H1 (cell line): ENCODE data around the gene DCTN3. TPM values are rescaled to one million over a fixed set of nuclear protein-coding genes. Genes with fewer than 3 reads are reported as not detected.

ENCODE experiments used
- CTCF ChIA-PET: fragments of 300-600 bp; sonication (Branson Sonifier 250); formaldehyde crosslinking; loops from one replicate; lab custom pipeline; 2021; ENCODE audit not compliant: partially characterized antibody; lab: Charles Lee
- POLR2A ChIA-PET: fragments of 300-600 bp; sonication (Branson Sonifier 250); formaldehyde crosslinking; loops from one replicate; lab custom pipeline; 2021; ENCODE audit warnings: inconsistent platforms; ENCODE audit not compliant: partially characterized antibody; lab: Charles Lee
- DNase-seq, 2 experiments: peaks; one replicate each; pipeline versions ENCODE4 v3.0.0 to v3.0.0-alpha.2; 2010 to 2022; ENCODE audit warnings: low spot score in 2 of 2, low read depth in 1 of 2, mixed read lengths in 1 of 2
- FAIRE-seq: peaks from 2 replicates; lab custom pipeline; 2011; peaks lifted over from hg19 to GRCh38; lab: Jason Lieb, UNC
- H2AFZ ChIP-seq: 2 replicates; pipeline ENCODE4 v1.8.1; 2012; ENCODE audit warnings: low read length, inconsistent platforms
- H2AK5ac ChIP-seq: 2 replicates; pipeline ENCODE4 v1.6.1; 2013; ENCODE audit warnings: low read depth, low read length
- H2BK120ac ChIP-seq: replicated peaks from 2 replicates; pipeline ENCODE3; 2013; ENCODE audit warnings: low read depth, low read length, inconsistent platforms
- H2BK12ac ChIP-seq: 2 replicates; pipeline ENCODE4 v1.6.1; 2013; ENCODE audit warnings: low read depth, low read length
- H2BK15ac ChIP-seq: 2 replicates; pipeline ENCODE4 v1.6.1; 2013; ENCODE audit warnings: low read length
- H2BK20ac ChIP-seq: 2 replicates; pipeline ENCODE4 v1.6.1; 2013; ENCODE audit warnings: low read length
- H2BK5ac ChIP-seq: 2 replicates; pipeline ENCODE4 v1.6.1; 2013; ENCODE audit warnings: low read depth, low read length
- H3K14ac ChIP-seq: 2 replicates; pipeline ENCODE4 v1.6.1; 2013; ENCODE audit warnings: inconsistent platforms; ENCODE audit not compliant: insufficient read length
- H3K18ac ChIP-seq: 2 replicates; pipeline ENCODE4 v1.6.1; 2013; ENCODE audit warnings: low read length; ENCODE audit errors: extremely low read depth
- H3K23ac ChIP-seq: 2 replicates; pipeline ENCODE4 v1.6.1; 2013; ENCODE audit warnings: inconsistent platforms; ENCODE audit not compliant: insufficient read length
- H3K23me2 ChIP-seq: 2 replicates; pipeline ENCODE4 v1.6.1; 2013; ENCODE audit warnings: low read depth, low read length
- H3K27ac ChIP-seq: 2 replicates; pipeline ENCODE4 v1.6.1; 2011; ENCODE audit warnings: low read depth, low read length, inconsistent platforms
- H3K27me3 ChIP-seq, 4 experiments: replicated peaks in 1 of 4; 1 replicate in 1 of 4; 2 replicates in 3 of 4; pipeline versions ENCODE4 v1.6.1 to v1.8.1; 2011 to 2013; ENCODE audit warnings: low read length in 3 of 4, mild to moderate bottlenecking in 3 of 4, inconsistent platforms in 2 of 4, mixed read lengths in 2 of 4, moderate library complexity in 1 of 4; ENCODE audit not compliant: control insufficient read depth in 3 of 4, insufficient read depth in 3 of 4; ENCODE audit errors: extremely low read depth in 1 of 4
- H3K36me3 ChIP-seq, 4 experiments: 2 replicates each; pipeline versions ENCODE4 v1.6.1 to v1.8.1; 2011 to 2013; ENCODE audit warnings: mild to moderate bottlenecking in 4 of 4, low read length in 3 of 4, moderate library complexity in 2 of 4, control low read depth in 1 of 4, inconsistent platforms in 1 of 4; ENCODE audit not compliant: insufficient read depth in 4 of 4, control insufficient read depth in 2 of 4
- H3K4ac ChIP-seq: replicated peaks from 2 replicates; pipeline ENCODE3; 2013; ENCODE audit warnings: low read length, low read depth, mixed read lengths, inconsistent platforms; ENCODE audit not compliant: insufficient read length
- H3K4me1 ChIP-seq, 4 experiments: replicated peaks in 1 of 4; 1 replicate in 1 of 4; 2 replicates in 3 of 4; pipeline versions ENCODE4 v1.6.1 to v1.8.1; 2011 to 2013; ENCODE audit warnings: low read length in 3 of 4, inconsistent platforms in 2 of 4, mixed read lengths in 1 of 4; ENCODE audit not compliant: insufficient read depth in 4 of 4, control insufficient read depth in 3 of 4
- H3K4me2 ChIP-seq, 2 experiments: 2 replicates each; pipeline versions ENCODE4 v1.6.1 to v1.8.1; 2011 to 2013; ENCODE audit warnings: low read depth in 2 of 2, low read length in 2 of 2, control low read depth in 1 of 2, inconsistent platforms in 1 of 2, mild to moderate bottlenecking in 1 of 2; ENCODE audit not compliant: insufficient read depth in 1 of 2
- H3K4me3 ChIP-seq, 4 experiments: fragments of 200-600, 300-600 bp in 1 of 4; sonication (generic), shearing (Covaris generic), sonication (Bioruptor Twin) in 1 of 4; 2 replicates each; pipeline versions ENCODE4 v1.5.1 to v1.8.1; 2011 to 2016; ENCODE audit warnings: low read length in 4 of 4, low read depth in 3 of 4, control low read depth in 2 of 4, inconsistent platforms in 2 of 4, mild to moderate bottlenecking in 2 of 4, mixed read lengths in 1 of 4, moderate library complexity in 1 of 4; ENCODE audit not compliant: insufficient read depth in 2 of 4; ENCODE audit errors: extremely low read depth in 1 of 4
- H3K56ac ChIP-seq: replicated peaks from 2 replicates; pipeline ENCODE3; 2013; ENCODE audit warnings: low read depth, mild to moderate bottlenecking, mixed read lengths, low read length, inconsistent platforms; ENCODE audit not compliant: insufficient read length
- H3K79me1 ChIP-seq: 2 replicates; pipeline ENCODE4 v1.6.1; 2013; ENCODE audit warnings: low read depth, low read length, control low read depth
- H3K79me2 ChIP-seq, 2 experiments: 2 replicates each; pipeline versions ENCODE4 v1.6.1 to v1.8.1; 2012 to 2013; ENCODE audit warnings: low read length in 2 of 2, mild to moderate bottlenecking in 2 of 2, inconsistent platforms in 1 of 2; ENCODE audit not compliant: insufficient read depth in 2 of 2, control insufficient read depth in 1 of 2
- H3K9ac ChIP-seq, 4 experiments: replicated peaks in 1 of 4; 1 replicate in 1 of 4; 2 replicates in 3 of 4; pipeline versions ENCODE4 v1.6.1 to v1.8.1; 2011 to 2013; ENCODE audit warnings: low read depth in 3 of 4, low read length in 3 of 4, control low read depth in 2 of 4, mild to moderate bottlenecking in 2 of 4, moderate library complexity in 2 of 4, inconsistent platforms in 1 of 4; ENCODE audit errors: extremely low read depth in 1 of 4
- H3K9me3 ChIP-seq, 2 experiments: 2 replicates each; pipeline versions ENCODE4 v1.6.1 to v1.8.1; 2012 to 2013; ENCODE audit warnings: mild to moderate bottlenecking in 2 of 2, moderate library complexity in 2 of 2, control low read depth in 1 of 2, inconsistent platforms in 1 of 2, low read depth in 1 of 2, low read length in 1 of 2, mixed read lengths in 1 of 2; ENCODE audit not compliant: insufficient read depth in 2 of 2
- H4K20me1 ChIP-seq, 2 experiments: replicated peaks in 1 of 2; 2 replicates each; pipeline versions ENCODE3 to v1.8.1; 2011 to 2013; ENCODE audit warnings: inconsistent platforms in 2 of 2, low read length in 2 of 2, mild to moderate bottlenecking in 1 of 2; ENCODE audit not compliant: insufficient read depth in 2 of 2, control insufficient read depth in 1 of 2
- H4K5ac ChIP-seq: 2 replicates; pipeline ENCODE4 v1.6.1; 2013; ENCODE audit warnings: low read length, low read depth, mixed read lengths, inconsistent platforms; ENCODE audit not compliant: insufficient read length
- H4K8ac ChIP-seq: 2 replicates; pipeline ENCODE4 v1.8.0; 2013; ENCODE audit warnings: mild to moderate bottlenecking, moderate library complexity, low read length, inconsistent platforms; ENCODE audit not compliant: insufficient read depth; ENCODE audit errors: extremely low read depth
- H4K91ac ChIP-seq: replicated peaks from 2 replicates; pipeline ENCODE3; 2013; ENCODE audit warnings: low read length, mixed read lengths, inconsistent platforms; ENCODE audit not compliant: insufficient read length
- SUZ12 ChIP-seq: fragments of 200-600 bp; sonication (generic); IDR thresholded peaks from 2 replicates; pipeline ENCODE4 v1.6.1; 2012; ENCODE audit warnings: mild to moderate bottlenecking, inconsistent platforms, low read length, moderate library complexity, mixed read lengths
- WGBS, 2 experiments: shearing (Covaris generic) in 1 of 2; methylation state at CpG; one replicate each; pipeline versions ENCODE4 v1.1.6 to v1.1.7; 2013 to 2015; ENCODE audit warnings: low lambda C conversion rate in 2 of 2, mixed read lengths in 2 of 2, inconsistent platforms in 1 of 2, low coverage in 1 of 2, missing lambda C conversion rate in 1 of 2; ENCODE audit not compliant: insufficient replicate concordance in 2 of 2, insufficient coverage in 1 of 2, insufficient read length in 1 of 2; ENCODE audit errors: extremely low coverage in 1 of 2, missing lambda C conversion rate in 1 of 2; 5-methylcytosine and 5-hydroxymethylcytosine counted together
- polyA plus RNA-seq, 7 experiments: library from polyadenylated mRNA; depleted of rRNA in 3 of 7; stranded (reverse) in 5 of 7; unstranded in 2 of 7; fragments of >200 nt in 5 of 7; fragments of 200-250 nt in 2 of 7; gene quantifications; 1 replicate in 5 of 7; 2 replicates in 1 of 7; 4 replicates in 1 of 7; pipeline versions ENCODE4 v1.2.1 to v1.2.3, GENCODE V29; 2011 to 2013; ENCODE audit warnings: missing spikeins in 2 of 7, mixed read lengths in 2 of 7
- total RNA-seq: library from RNA; stranded (reverse); fragmentation: NEBNext Ultra II Directional; extraction: Animal tissue kit (Norgen Biotek cat#: 25700); gene quantifications from 2 replicates; pipeline ENCODE4 v1.2.1, GENCODE V29; 2021
- TF ChIP-seq, protein P1 (sequence below): IDR thresholded peaks from 2 replicates; pipeline ENCODE4 v1.6.1; 2012; ENCODE audit warnings: inconsistent platforms

Gene DCTN3
- total and polyA plus RNA-seq, 2 of the 8 experiments (the other 6 are each of a cell fraction or from before 2014, with no cell fraction given), result 25.6 to 39.2 TPM

DNA sequence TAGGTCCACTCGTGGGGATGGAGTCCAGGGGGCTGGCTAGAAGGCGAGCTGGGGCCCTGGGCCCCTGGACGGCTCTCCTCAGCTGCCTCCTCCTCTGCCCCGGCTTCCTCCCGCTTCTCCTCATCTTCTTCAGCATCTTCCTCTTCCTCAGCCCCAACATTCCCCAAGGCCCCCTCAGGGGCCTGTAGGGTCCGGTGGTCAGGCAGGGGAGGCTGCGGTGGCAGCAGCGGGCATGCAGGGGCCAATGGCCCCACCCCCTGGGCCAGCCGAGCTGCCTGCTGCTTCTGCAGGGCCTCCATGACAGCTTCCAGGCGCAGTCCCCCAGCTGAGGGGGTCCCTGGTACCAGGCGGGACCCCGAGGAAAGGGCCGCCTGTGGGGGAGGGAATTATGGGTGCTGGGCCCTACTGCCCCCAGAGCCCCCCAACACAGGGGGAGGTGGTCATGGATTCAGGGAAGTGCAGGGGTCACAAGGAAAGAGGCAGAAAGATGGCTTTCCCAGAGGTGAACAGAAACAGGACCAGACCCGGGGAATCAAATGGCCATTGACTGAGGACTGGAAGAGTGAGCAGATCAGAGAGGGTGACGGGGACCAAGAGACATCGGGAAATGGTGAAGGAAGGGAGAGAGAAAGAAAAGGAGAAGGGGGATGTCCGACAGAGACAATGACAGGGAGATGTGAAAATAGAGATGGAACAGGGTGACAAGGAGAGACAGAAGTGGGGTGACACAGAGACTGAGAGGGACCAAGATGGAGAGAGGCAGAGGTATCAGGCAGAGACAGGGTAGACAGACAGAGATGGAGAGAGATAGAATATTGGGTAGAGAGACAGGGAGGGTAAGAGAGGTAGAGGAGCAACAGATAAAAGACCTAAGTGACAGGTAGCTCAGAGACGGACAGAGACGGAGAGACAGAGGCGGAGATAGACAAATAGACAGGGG is 7.7 kb upstream of the DCTN3 start:
- H4K20me1 ChIP-seq, result peaks cover 0 to 5% of the 10 kb centered on the region in 2 experiments
- H2BK5ac ChIP-seq, result no peak overlapping the region
- no peak overlapping the region for H2BK15ac ChIP-seq
- no peaks in the 10 kb centered on the region for H3K9me3 ChIP-seq
- H4K5ac ChIP-seq, result no peak overlapping the region
- no peak overlapping the region for H2BK20ac ChIP-seq
- no peak overlapping the region for H4K91ac ChIP-seq
- 55% methylated on average over 18 of the region's 20 CpGs; no CpG with 5 or more reads in 1 of the 2 experiments for WGBS, 2 experiments
- 0 out of 2 replicates have a peak overlapping the region, but pooled peaks have one; percentile 20 for H2AFZ ChIP-seq
- no peak overlapping the region for H2AK5ac ChIP-seq
- H3K4me3 ChIP-seq, result peak overlapping the region; percentile 9 to 59 (median 40)
- H3K27ac ChIP-seq, result no peak overlapping the region
- no peak overlapping the region for H3K4ac ChIP-seq
- no peak overlapping the region for H4K8ac ChIP-seq
- peak overlapping the region; percentile 62 to 87 for H3K4me2 ChIP-seq
- POLR2A ChIA-PET, result interaction anchor here (0.6 to 11.3 kb wide), 6 partner anchors 10 to 50 kb away, joined by 3 to 127 read pairs (median 3); partner anchors contain the start of genes GALT, IL11RA and RPP25L
- peaks cover 0 to 16% (median 6%) of the 10 kb centered on the region in 4 experiments; a peak in 6 of 7 replicates for H3K4me1 ChIP-seq
- H2BK120ac ChIP-seq, result no peak overlapping the region
- no peak overlapping the region for H3K23ac ChIP-seq
- no peak overlapping the region for H3K18ac ChIP-seq
- no peaks in the 10 kb centered on the region; a peak in 1 of 8 replicates for H3K36me3 ChIP-seq
- peaks cover 62 to 84% (median 82%) of the 10 kb centered on the region in 4 experiments for H3K27me3 ChIP-seq
- no peaks in the 10 kb centered on the region for H3K79me1 ChIP-seq
- CTCF ChIA-PET, result interaction anchor here (1.1 to 18.5 kb wide), 3 partner anchors 10 to 197 kb away, joined by 3 to 401 read pairs (median 3); partner anchors contain the start of genes RPP25L and SIGMAR1
- H3K14ac ChIP-seq, result no peak overlapping the region
- no peaks in the 10 kb centered on the region for H3K79me2 ChIP-seq
- H3K9ac ChIP-seq, result no peak overlapping the region
- no peak overlapping the region for H2BK12ac ChIP-seq
- FAIRE-seq (no peak), DNase-seq (no peak)
- H3K23me2 ChIP-seq, result peaks cover 9% of the 10 kb centered on the region
- no peak overlapping the region for H3K56ac ChIP-seq
- TF ChIP-seq SUZ12, result no peak; the same call in 1 of the 2 replicates
- TF ChIP-seq, protein P1, sequence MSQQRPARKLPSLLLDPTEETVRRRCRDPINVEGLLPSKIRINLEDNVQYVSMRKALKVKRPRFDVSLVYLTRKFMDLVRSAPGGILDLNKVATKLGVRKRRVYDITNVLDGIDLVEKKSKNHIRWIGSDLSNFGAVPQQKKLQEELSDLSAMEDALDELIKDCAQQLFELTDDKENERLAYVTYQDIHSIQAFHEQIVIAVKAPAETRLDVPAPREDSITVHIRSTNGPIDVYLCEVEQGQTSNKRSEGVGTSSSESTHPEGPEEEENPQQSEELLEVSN, result no peak
